Effector memory CD4-positive, alpha-beta T cell (primary cell): ENCODE results near the gene PTPRN2.

Experiments
- DNase-seq, 3 donors: peaks; one replicate each; pipeline ENCODE4 v3.0.0-alpha.2; 2020
- H3K27ac ChIP-seq: 2 replicates; pipeline ENCODE4 v1.7.0; 2013; ENCODE audit warnings: mild to moderate bottlenecking, low read length, moderate library complexity; ENCODE audit not compliant: insufficient read depth, poor library complexity, severe bottlenecking
- H3K27me3 ChIP-seq: replicated peaks from 2 replicates; pipeline ENCODE4 v1.7.0; 2013; ENCODE audit warnings: mild to moderate bottlenecking, low read length; ENCODE audit not compliant: insufficient read depth, control insufficient read depth, poor library complexity, severe bottlenecking
- H3K36me3 ChIP-seq: 2 replicates; pipeline ENCODE4 v1.7.0; 2013; ENCODE audit warnings: mild to moderate bottlenecking, low read length, moderate library complexity; ENCODE audit not compliant: control insufficient read depth, insufficient read depth
- H3K4me1 ChIP-seq: 2 replicates; pipeline ENCODE4 v1.7.0; 2013; ENCODE audit warnings: low read length, mild to moderate bottlenecking; ENCODE audit not compliant: control insufficient read depth, insufficient read depth, poor library complexity, severe bottlenecking
- H3K4me3 ChIP-seq: 2 replicates; pipeline ENCODE4 v1.7.0; 2013; ENCODE audit warnings: low read length, low read depth, mild to moderate bottlenecking; ENCODE audit not compliant: insufficient read depth, poor library complexity, severe bottlenecking
- H3K9me3 ChIP-seq: 2 replicates; pipeline ENCODE4 v1.7.0; 2013; ENCODE audit warnings: mild to moderate bottlenecking, low read length, moderate library complexity; ENCODE audit not compliant: control insufficient read depth

The PTPRN2 gene

DNA sequence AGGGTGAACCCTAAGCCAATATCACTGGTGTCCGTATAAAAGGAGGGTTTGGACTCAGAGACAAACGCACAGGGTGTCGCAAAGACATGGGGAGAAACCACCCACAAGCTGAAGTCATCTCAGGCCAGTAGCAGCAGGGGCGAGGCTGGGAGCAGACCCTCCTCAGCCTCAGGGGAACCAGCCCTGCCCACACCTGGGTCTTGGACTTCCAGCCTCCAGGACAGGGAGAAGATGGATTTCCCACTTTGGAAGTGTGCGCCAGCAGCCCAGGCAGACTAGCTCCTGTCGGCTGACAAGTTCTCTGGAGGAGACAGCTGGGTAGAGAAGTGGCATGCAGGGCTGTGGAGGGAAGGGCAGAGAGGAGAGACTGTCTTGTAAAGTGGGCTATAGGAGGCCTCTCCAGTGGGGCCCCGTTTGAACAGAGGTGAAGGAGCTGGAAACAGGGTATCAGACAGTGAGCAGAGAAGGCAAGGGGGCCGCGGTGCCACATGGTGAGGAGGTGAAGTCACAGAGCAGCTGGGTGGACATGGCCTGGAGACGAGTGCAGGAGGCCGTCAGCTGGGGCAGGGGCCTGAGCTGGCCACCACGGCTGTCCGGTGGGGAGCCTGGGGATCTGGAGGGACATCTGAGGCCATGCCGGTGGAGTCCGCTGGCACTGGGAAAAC, 475.6 kb downstream of the PTPRN2 start:
- Histone ChIP-seq H3K27me3 (no peaks in the 10 kb centered on the region), H3K9me3 (peaks cover 8% of the 10 kb centered on the region), H3K36me3 (no peaks in the 10 kb centered on the region), H3K4me1 (no peaks in the 10 kb centered on the region), H3K4me3 (no peak overlapping the region), H3K27ac (no peak overlapping the region)
- no peak for DNase-seq

- no peaks in the 10 kb centered on the region for H3K36me3 ChIP-seq
- no peaks in the 10 kb centered on the region for H3K27me3 ChIP-seq
- no peaks in the 10 kb centered on the region for H3K9me3 ChIP-seq
- no peak overlapping the region for H3K4me3 ChIP-seq
- no peak overlapping the region for H3K27ac ChIP-seq
- H3K4me1 ChIP-seq = no peaks in the 10 kb centered on the region
- no peak for DNase-seq
Observed at GRCh38 chr7:158111049-158111751, 476.4 kb downstream of the PTPRN2 start.

DNA sequence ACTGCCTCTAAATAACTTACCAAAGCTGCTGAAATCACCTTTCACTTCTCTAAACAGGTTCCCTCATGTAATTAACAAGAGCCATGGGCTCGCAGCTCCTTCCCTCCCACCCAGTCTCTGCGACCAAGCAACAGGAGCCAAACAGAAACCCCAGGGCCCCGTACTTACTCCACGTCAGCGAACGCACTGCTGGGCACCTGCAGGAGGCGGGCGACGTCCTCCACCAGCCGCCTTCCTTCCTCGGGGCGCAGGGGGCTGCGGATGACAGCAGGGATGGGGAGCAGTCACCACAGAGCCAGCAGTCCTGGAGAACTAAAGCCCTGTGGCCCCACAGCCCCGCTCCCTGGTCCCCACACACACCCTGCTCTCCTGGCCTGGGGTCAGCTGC, 477.0 kb downstream of the PTPRN2 start:
- Histone ChIP-seq H3K27me3 (no peaks in the 10 kb centered on the region), H3K36me3 (no peaks in the 10 kb centered on the region), H3K9me3 (no peaks in the 10 kb centered on the region), H3K27ac (no peak overlapping the region), H3K4me1 (no peaks in the 10 kb centered on the region), H3K4me3 (no peak overlapping the region)
- DNase-seq = no peak

DNA sequence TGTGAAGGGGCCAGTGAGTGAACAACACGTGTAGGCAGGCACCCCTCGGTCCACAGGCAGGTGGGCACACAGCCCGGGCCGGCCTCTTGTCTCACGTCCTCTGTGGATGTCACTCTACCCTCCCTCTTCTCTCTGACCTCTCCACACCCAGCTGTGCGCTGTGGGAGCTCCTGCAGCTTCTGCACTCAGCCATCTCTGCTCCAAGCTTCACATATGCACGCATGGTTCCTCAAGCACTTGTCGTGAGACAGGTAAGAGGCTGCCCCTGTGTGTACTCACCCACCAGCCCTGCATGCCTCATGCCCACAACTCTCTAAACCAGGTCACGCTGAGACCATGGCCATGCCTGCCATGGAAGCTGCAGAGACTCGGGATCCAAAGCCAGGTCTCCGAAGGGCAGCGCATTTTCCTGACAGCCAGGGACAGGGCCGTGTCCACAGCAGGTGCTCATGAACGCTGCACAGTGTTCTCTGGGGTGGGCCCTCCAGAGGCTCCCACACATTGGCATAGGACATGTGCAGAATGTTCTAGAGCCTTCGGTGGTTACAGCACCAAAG, 477.5 kb downstream of the PTPRN2 start:
- H3K27me3 ChIP-seq = no peaks in the 10 kb centered on the region

DNA sequence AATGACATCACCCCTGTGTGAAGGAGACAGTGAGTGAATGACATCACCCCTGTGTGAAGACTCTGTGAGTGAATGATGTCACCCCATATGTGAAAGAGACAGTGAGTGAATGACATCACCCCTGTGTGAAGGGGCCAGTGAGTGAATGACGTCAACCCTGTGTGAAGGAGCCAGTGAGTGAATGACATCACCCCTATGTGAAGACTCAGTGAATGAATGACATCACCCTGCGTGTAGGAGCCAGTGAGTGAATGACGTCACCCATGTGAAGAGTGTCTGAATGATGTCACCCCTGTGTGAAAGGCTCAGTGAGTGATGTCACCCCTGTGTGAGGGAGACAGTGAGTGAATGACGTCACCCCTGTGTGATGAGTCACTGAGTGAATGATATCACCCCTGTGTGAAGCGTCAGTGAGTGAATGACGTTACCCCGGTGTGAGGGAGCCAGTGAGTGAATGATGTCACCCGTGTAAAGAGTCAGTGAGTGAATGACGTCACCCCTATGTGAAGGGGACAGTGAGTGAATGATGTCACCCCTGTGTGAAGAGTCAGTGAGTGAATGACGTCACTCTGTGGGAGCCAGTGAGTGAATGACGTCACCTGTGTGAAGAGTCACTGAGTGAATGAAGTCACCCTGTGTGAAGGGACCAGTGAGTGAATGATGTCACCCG, 478.1 kb downstream of the PTPRN2 start:
- DNase-seq = no peak
- H3K4me3 ChIP-seq = no peak overlapping the region
- H3K27ac ChIP-seq = no peak overlapping the region
- no peaks in the 10 kb centered on the region for H3K9me3 ChIP-seq
- no peaks in the 10 kb centered on the region for H3K36me3 ChIP-seq
- no peaks in the 10 kb centered on the region for H3K4me1 ChIP-seq
- no peaks in the 10 kb centered on the region for H3K27me3 ChIP-seq

More for the DNA sequence above, 477.5 kb downstream of the PTPRN2 start:
- Histone ChIP-seq H3K4me1 (no peaks in the 10 kb centered on the region), H3K36me3 (no peaks in the 10 kb centered on the region), H3K27ac (no peak overlapping the region), H3K4me3 (no peak overlapping the region), H3K9me3 (no peaks in the 10 kb centered on the region)
- no peak for DNase-seq

DNA sequence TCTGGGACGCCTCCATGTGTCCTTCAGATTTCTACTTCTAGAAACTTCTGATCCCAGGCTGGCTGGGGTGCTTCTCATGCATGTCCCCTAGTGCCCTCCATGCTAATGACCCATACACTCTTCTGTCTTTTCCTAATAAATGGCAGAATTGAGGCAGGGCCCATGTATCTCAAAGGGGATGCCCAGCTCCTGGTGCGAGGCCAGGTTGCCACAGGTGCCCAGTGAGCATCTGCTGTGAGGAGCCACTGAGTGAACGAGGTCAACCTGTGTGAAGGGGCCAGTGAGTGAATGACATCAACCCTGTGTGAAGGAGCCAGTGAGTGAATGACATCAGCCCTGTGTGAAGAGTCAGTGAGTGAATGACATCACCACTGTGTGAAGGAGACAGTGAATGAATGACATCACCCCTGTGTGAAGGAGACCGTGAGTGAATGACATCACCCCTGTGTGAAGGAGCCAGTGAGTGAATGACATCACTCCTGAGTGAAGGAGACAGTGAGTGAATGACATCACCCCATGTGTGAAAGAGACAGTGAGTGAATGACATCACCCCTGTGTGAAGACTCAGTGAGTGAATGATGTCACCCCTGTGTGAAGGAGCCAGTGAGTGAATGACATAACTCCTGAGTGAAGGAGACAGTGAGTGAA, 478.9 kb downstream of the PTPRN2 start:
- H3K27me3 ChIP-seq = no peaks in the 10 kb centered on the region
- no peak overlapping the region for H3K27ac ChIP-seq
- no peaks in the 10 kb centered on the region for H3K36me3 ChIP-seq
- H3K4me1 ChIP-seq = no peaks in the 10 kb centered on the region
- H3K9me3 ChIP-seq = no peaks in the 10 kb centered on the region
- H3K4me3 ChIP-seq = no peak overlapping the region
- DNase-seq = no peak

DNA sequence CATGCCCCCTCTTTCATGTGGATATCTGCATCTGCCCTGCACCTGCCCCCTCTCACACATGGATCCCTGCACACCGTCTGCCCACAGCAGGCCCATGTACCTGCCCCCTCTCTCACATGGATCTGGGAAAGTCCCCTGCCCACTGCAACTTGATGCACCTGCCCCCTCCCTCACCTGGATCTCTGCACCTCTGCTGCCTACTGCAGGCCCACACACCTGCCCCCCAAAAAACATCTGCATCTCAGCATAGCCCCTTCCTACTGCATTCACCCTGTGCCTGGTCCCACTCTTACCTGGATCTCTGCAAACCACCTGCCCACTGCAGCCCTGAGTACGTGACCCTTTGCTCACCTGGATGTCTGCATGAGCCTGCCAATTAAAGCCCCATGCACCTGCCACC, 479.8 kb downstream of the PTPRN2 start:
- no peaks in the 10 kb centered on the region for H3K9me3 ChIP-seq
- no peak for DNase-seq
- H3K27ac ChIP-seq = no peak overlapping the region

GRCh38 chr7:158106272-158106671, 481.4 kb downstream of the PTPRN2 start:
- H3K27ac ChIP-seq = no peak overlapping the region
- no peak for DNase-seq
- H3K4me1 ChIP-seq = no peaks in the 10 kb centered on the region
- no peaks in the 10 kb centered on the region for H3K27me3 ChIP-seq
- H3K9me3 ChIP-seq = no peaks in the 10 kb centered on the region
- no peak overlapping the region for H3K4me3 ChIP-seq
- H3K36me3 ChIP-seq = no peaks in the 10 kb centered on the region

More for the DNA sequence above, 479.8 kb downstream of the PTPRN2 start:
- Histone ChIP-seq H3K36me3 (no peaks in the 10 kb centered on the region), H3K4me3 (no peak overlapping the region), H3K27me3 (no peaks in the 10 kb centered on the region), H3K4me1 (no peaks in the 10 kb centered on the region)

DNA sequence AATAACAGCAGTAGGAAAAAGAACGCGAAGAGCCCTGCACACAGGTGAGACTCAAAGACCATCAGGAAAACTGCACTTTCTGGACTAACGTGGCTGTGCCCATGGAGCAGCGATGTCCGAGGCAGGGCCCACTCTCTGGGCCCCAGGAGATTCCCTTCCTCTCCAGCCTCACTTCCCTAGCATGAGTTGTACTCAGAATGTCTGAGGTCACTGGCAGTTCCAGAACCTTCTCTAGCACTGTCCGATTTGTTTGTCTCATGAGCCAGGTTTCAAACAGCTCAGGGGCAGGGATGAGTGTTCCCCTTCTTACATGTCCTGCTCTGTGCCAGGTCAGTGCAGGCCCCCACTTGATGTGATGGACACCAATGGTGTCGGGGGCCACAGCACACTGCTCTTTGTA, 484.2 kb downstream of the PTPRN2 start:
- H3K4me3 ChIP-seq = no peak overlapping the region
- H3K36me3 ChIP-seq = no peaks in the 10 kb centered on the region
- no peak for DNase-seq
- H3K27ac ChIP-seq = no peak overlapping the region
- H3K9me3 ChIP-seq = no peaks in the 10 kb centered on the region
- no peaks in the 10 kb centered on the region for H3K4me1 ChIP-seq
- no peaks in the 10 kb centered on the region for H3K27me3 ChIP-seq
